HG03354 (cell line): ENCODE results near the gene ZIC5.

Experiments
- ATAC-seq: cut with Tn5 transposase; IDR thresholded peaks from one replicate; pipeline ENCODE4 v1.9.1; 2021; ENCODE audit warnings: mild to moderate bottlenecking; ENCODE audit not compliant: unreplicated experiment, poor library complexity, severe bottlenecking

ZIC5 gene

GRCh38 chr13:99977912-99978798 lies 6.6 kb upstream of the ZIC5 start:
- ATAC-seq, result no peak

- no peak for ATAC-seq
Observed at GRCh38 chr13:99977334-99977911, 5.9 kb upstream of the ZIC5 start.

- no peak for ATAC-seq
Observed at GRCh38 chr13:99976575-99976974, 5.0 kb upstream of the ZIC5 start.

- ATAC-seq, result no peak
Observed at GRCh38 chr13:99975626-99976025, 4.1 kb upstream of the ZIC5 start.

DNA sequence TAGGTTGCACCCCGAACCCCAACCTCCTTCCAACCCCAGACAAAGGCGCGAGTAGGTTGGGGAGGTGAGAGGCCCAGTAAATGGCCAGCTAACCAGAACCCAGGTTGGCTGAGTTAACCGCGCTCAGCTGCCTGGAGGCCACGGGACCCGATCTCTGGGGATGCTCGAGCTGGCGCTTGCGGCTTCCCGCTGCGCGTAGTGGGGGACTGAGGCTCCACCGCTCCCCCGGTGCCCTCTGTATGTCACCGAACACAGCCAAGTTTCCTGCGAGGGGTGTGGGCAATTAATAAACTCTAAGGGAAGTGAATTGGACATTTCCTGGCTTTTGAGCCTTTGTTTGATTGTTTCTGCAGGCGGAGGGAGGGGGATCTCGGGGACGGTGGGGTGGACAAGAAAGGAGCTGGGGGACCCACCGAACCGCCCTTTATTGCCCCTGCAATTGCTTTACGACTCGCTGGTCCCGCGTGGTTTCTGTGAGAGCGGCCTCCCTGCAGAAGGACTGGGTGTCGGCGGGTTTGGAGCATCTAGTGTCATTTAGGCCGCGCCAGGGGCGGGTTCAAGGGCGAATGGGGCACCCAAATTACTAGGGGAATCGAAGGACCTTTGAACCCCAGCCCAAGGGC lies 3.5 kb upstream of the ZIC5 start:
- no peak for ATAC-seq

GRCh38 chr13:99974296-99974938 lies 2.9 kb upstream of the ZIC5 start:
- no peak for ATAC-seq

GRCh38 chr13:99973808-99974185 lies 2.2 kb upstream of the ZIC5 start:
- no peak for ATAC-seq

DNA sequence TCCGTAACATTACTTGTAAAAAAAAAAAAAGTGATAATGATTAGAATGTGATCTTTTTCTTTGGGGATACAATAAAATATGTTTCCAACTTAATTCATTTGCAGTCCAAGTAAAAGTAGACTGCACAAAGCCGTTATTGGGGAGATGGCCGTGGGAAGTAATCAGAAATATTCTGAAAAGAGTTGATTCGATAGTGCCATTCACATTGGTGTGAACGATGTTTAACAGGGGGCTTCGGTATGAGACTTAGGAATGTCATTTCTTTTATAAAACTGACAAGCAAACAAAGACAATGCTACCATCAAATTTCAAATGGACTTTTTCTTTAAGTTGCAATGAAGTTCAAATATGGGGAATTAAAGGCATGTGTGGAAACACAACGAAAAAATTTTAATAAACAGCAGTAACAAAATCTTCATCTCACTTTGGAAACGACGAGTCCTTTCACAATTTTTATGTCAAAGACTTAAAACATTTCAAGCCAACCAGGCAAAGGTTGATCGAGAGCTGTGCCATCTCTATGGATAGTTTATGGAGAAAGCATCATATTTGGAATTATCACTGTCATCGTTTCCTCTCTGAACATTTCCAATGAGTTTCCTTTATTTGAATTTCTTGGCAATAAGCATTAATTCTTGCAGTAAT lies 1.7 kb upstream of the ZIC5 start:
- ATAC-seq, result no peak

DNA sequence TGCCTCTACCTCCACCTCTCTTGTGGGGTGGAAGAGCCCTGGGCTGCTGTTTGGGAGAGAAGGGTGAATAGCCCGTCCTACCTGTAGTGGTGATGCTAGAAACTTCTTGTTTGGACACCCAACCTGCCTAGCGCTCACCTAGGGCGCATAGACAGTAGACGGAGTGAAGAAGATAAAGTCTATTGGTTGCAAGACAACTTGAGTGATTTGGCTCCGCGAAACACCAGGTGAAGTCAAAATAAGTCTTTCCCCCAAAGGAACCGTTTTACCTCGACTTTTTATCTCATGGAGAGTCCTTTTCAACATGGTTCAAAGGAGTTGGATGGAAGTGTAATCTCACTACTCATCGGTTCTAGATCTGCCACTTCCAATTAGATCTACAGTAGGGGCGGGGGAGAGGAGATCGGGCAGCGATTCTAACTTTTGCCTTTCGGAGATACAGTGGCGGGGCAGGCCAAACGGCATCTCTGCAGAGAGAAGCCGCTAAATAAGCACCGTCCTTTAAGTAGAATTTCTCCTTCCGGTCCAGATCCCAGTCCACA lies 694 bp upstream of the ZIC5 start:
- no peak for ATAC-seq

DNA sequence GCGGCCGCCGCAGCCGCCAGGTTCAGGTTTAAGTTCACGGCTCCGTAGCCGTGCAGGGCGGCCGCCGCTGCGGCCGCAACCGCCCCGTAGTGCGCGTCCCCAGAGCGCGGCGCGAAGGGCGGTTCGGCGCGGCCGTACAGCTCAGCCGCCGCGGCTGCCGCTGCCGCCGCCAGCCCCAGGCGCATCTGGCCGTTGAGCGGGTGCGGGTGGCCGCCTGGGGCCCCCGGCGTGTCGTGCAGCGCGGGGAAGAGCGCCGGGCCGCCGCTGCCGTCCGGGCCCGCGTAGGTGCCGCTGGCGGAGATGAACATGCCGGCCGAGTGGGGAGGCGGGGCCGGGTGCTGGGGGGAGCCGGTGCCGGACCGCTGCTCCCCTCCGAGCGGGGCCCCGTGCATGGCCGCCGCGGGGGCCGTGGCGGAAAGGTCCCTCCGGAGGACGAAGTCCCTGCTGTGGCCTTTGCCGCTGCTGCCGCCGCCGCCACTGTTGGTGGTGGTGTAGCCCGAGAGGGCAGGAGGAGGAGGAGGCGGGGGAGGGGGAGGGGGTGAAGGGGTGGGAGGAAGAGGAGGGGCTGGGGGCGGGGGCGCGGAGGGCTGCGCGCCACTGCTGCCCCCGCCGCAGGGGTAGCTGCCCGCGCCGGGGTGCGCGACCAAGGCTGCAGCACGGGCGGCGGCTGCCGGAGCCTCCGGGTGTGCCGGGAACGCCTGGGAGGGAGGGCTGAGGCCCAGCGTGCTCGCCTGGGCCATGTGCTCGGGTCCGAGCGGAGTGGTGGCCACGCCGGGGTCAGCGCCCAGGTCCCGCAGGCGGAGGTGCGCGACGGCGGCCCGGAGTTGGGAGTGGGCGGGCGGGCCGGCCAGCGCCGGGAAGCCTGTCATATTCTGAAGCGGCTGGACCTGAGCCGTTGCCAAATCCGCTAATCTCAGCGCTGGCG lies 654 bp downstream of the ZIC5 start:
- ATAC-seq, result no peak

- ATAC-seq, result no peak
Observed at GRCh38 chr13:99969919-99970650, 1.5 kb downstream of the ZIC5 start.

DNA sequence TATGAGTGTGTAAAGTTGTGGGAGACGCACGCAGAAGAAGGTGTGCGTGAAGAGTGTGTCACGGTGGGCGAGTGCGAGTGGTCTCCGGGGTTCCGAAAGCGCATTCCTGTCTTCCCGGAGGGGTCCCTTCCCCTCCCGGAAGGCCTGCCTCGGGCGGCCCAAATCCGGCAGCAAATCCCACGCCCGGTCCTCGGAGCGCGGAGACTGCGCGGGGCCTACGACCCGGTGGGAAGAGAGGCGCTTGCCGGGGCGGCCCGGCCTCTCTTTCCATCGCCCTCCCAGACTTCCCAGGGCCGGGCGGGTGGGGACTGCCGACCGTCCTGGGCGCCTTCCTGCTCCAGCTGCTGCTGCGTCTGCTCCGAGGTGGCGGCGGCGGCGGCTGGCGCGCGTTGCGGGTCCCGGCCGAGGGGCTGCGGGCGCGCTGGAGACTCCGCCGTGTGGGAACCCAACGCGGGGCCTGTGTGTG lies 2.1 kb downstream of the ZIC5 start:
- no peak for ATAC-seq

GRCh38 chr13:99968521-99969452 lies 2.8 kb downstream of the ZIC5 start:
- no peak for ATAC-seq

GRCh38 chr13:99967869-99968520 lies 3.6 kb downstream of the ZIC5 start:
- ATAC-seq, result no peak

DNA sequence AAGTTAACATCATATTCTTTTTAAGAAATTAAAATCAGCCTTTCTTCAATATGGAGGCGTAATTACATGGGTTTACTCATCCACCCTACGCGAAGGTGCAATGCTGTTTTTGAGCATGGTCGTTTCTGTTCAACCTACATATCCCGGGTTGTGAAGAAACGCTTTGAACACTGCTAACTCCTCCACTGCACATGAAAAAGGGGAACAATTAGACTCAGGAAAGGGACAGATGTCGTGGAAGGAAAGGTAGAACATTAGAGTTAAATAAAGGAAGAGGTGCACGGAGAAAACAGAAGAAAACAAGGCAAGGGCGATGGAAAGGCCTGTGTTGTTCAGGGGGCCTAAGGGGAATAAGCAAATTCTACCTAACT lies 4.1 kb downstream of the ZIC5 start:
- no peak for ATAC-seq

GRCh38 chr13:99966064-99966805 lies 5.3 kb downstream of the ZIC5 start:
- no peak for ATAC-seq
